ENCODE results near the gene NID2. TPM values are rescaled to one million over a fixed set of nuclear protein-coding genes. Genes with fewer than 3 reads are reported as not detected.

Gene NID2
- total RNA-seq, 1 experiment from 2014 or later, result 12.6 TPM

GRCh38 chr14:52046376-52046917 lies 22.4 kb downstream of the NID2 start:
- H3K4me3 ChIP-seq (ENCODE audit: low read depth, low read length, poor library complexity, severe bottlenecking), result no peak overlapping the region
- no peak overlapping the region for H3K27ac ChIP-seq (ENCODE audit: low read depth, low read length, poor library complexity, severe bottlenecking)
- DNase-seq (ENCODE audit: low spot score), result no peak
- BruUV-seq (replicated peaks), result no TSS peak
- H3K36me3 ChIP-seq (ENCODE audit: insufficient read depth, low read length, poor library complexity, severe bottlenecking), result no peaks in the 10 kb centered on the region
- CTCF ChIA-PET, result interaction anchor here (0.6 kb wide), 1 partner anchor 357 kb away, joined by 4 read pairs; no protein-coding TSS in a partner anchor
- POLR2A ChIA-PET (ENCODE audit: low non-redundant PET), result no interaction called here
- H3K27me3 ChIP-seq (replicated peaks; ENCODE audit: insufficient read depth, low read depth, low read length, poor library complexity), result no peaks in the 10 kb centered on the region
- TF ChIP-seq EZH2 (IDR thresholded peaks at IDR 0.05; ENCODE audit: borderline replicate concordance, low read depth, low read length, poor library complexity, severe bottlenecking) (no peak), CTCF (conservative IDR thresholded peaks at IDR 0.05; ENCODE audit: low read depth, low read length) (no peak)
- H3K4me1 ChIP-seq (ENCODE audit: insufficient read depth, low read length, poor library complexity, severe bottlenecking), result peaks cover 36% of the 10 kb centered on the region
- H3K9me3 ChIP-seq (ENCODE audit: low read depth, low read length, poor library complexity, severe bottlenecking), result no peaks in the 10 kb centered on the region
- intact Hi-C loops (cut with micrococcal nuclease; ENCODE audit: unreplicated experiment), result no loop called here

GRCh38 chr14:52044791-52045522 lies 23.9 kb downstream of the NID2 start:
- Histone ChIP-seq H3K9me3 (ENCODE audit: low read depth, low read length, poor library complexity, severe bottlenecking) (no peaks in the 10 kb centered on the region), H3K27ac (ENCODE audit: low read depth, low read length, poor library complexity, severe bottlenecking) (no peak overlapping the region), H3K4me1 (ENCODE audit: insufficient read depth, low read length, poor library complexity, severe bottlenecking) (peaks cover 36% of the 10 kb centered on the region), H3K36me3 (ENCODE audit: insufficient read depth, low read length, poor library complexity, severe bottlenecking) (peaks cover 4% of the 10 kb centered on the region), H3K4me3 (ENCODE audit: low read depth, low read length, poor library complexity, severe bottlenecking) (no peak overlapping the region), H3K27me3 (replicated peaks; ENCODE audit: insufficient read depth, low read depth, low read length, poor library complexity) (no peaks in the 10 kb centered on the region)
- ChIA-PET POLR2A (ENCODE audit: low non-redundant PET) (interaction anchor here (0.7 kb wide), 1 partner anchor 52 kb away, joined by 8 read pairs; no protein-coding TSS in a partner anchor), CTCF (interaction anchor here (0.6 kb wide), 1 partner anchor 695 kb away, joined by 10 read pairs; no protein-coding TSS in a partner anchor)
- BruUV-seq (replicated peaks), result no TSS peak
- no peak for TF ChIP-seq EZH2 (IDR thresholded peaks at IDR 0.05; ENCODE audit: borderline replicate concordance, low read depth, low read length, poor library complexity, severe bottlenecking)
- TF ChIP-seq CTCF (conservative IDR thresholded peaks at IDR 0.05; ENCODE audit: low read depth, low read length), result no peak
- peak; percentile 39 for DNase-seq (ENCODE audit: low spot score)
- intact Hi-C loops (cut with micrococcal nuclease; ENCODE audit: unreplicated experiment), result no loop called here

- no peak for DNase-seq (ENCODE audit: low spot score)
- TF ChIP-seq CTCF (conservative IDR thresholded peaks at IDR 0.05; ENCODE audit: low read depth, low read length) (peak; percentile 52), EZH2 (IDR thresholded peaks at IDR 0.05; ENCODE audit: borderline replicate concordance, low read depth, low read length, poor library complexity, severe bottlenecking) (no peak)
- no TSS peak for BruUV-seq (replicated peaks)
- Histone ChIP-seq H3K9me3 (ENCODE audit: low read depth, low read length, poor library complexity, severe bottlenecking) (no peaks in the 10 kb centered on the region), H3K4me1 (ENCODE audit: insufficient read depth, low read length, poor library complexity, severe bottlenecking) (peaks cover 27% of the 10 kb centered on the region), H3K4me3 (ENCODE audit: low read depth, low read length, poor library complexity, severe bottlenecking) (no peak overlapping the region), H3K36me3 (ENCODE audit: insufficient read depth, low read length, poor library complexity, severe bottlenecking) (peaks cover 9% of the 10 kb centered on the region), H3K27ac (ENCODE audit: low read depth, low read length, poor library complexity, severe bottlenecking) (no peak overlapping the region), H3K27me3 (replicated peaks; ENCODE audit: insufficient read depth, low read depth, low read length, poor library complexity) (no peaks in the 10 kb centered on the region)
- CTCF ChIA-PET, result interaction anchor here (0.9 to 1.2 kb wide), 2 partner anchors 11 to 27 kb away, joined by 4 to 7 read pairs; no protein-coding TSS in a partner anchor
- intact Hi-C loops (cut with micrococcal nuclease; ENCODE audit: unreplicated experiment), result no loop called here
- POLR2A ChIA-PET (ENCODE audit: low non-redundant PET), result no interaction called here
These were observed 25.2 kb downstream of the NID2 start for GRCh38 chr14:52043690-52044089.

All from A673 (cell line).